Panc1 (cell line): ENCODE results near the gene RIPOR3. TPM values are rescaled to one million over a fixed set of nuclear protein-coding genes. Genes with fewer than 3 reads are reported as not detected.
A peak's percentile ranks its signal among the peaks of the same experiment; 100 is the strongest.

ENCODE experiments used
- ATAC-seq: fragments of 200-7000 bp; cut with Tn5 transposase; 2 replicates; pipeline ENCODE4 v1.9.1; 2020; ENCODE audit warnings: mild to moderate bottlenecking, moderate library complexity
- BruUV-seq: library from RNA; stranded (reverse); fragments of 400-500 nt; replicated peaks from 2 replicates; lab custom pipeline; 2021; lab: Mats Ljungman, UMichigan
- CTCF ChIA-PET: fragments of 300-600 bp; sonication (Branson Sonifier 250); formaldehyde crosslinking; loops from one replicate; lab custom pipeline; 2022; ENCODE audit warnings: antibody characterized with exemption; lab: Charles Lee
- POLR2A ChIA-PET: fragments of 300-600 bp; sonication (Branson Sonifier 250); formaldehyde crosslinking; loops from one replicate; lab custom pipeline; 2022; ENCODE audit warnings: antibody characterized with exemption; lab: Charles Lee
- DNase-seq: peaks from one replicate; pipeline ENCODE4 v3.0.0-alpha.2; 2010; ENCODE audit warnings: low read depth, low spot score
- H3K27ac ChIP-seq: 2 replicates; pipeline ENCODE4 v1.5.1; 2011; ENCODE audit warnings: mild to moderate bottlenecking, low read length, inconsistent platforms
- H3K27me3 ChIP-seq: fragments of 200-500 bp; sonication (Bioruptor generic); 2 replicates; pipeline ENCODE4 v1.6.0; 2014; ENCODE audit warnings: low read length, inconsistent platforms; ENCODE audit not compliant: control insufficient read depth, insufficient read depth
- H3K36me3 ChIP-seq: fragments of 200-500 bp; sonication (Bioruptor generic); 2 replicates; pipeline ENCODE4 v1.5.1; 2014; ENCODE audit warnings: inconsistent platforms, mild to moderate bottlenecking, low read length, moderate library complexity; ENCODE audit not compliant: control insufficient read depth, insufficient read depth
- H3K4me1 ChIP-seq: 2 replicates; pipeline ENCODE4 v1.5.1; 2011; ENCODE audit warnings: inconsistent platforms, mild to moderate bottlenecking, low read length, moderate library complexity; ENCODE audit not compliant: control insufficient read depth, insufficient read depth
- H3K4me3 ChIP-seq, 2 experiments: 2 replicates each; pipeline ENCODE4 v1.5.1; 2011 to 2012; ENCODE audit warnings: low read depth in 2 of 2, low read length in 2 of 2, mild to moderate bottlenecking in 2 of 2, inconsistent platforms in 1 of 2, moderate library complexity in 1 of 2
- H3K9me3 ChIP-seq: fragments of 200-500 bp; sonication (Bioruptor generic); 2 replicates; pipeline ENCODE4 v1.5.1; 2014; ENCODE audit warnings: low read depth, mild to moderate bottlenecking, inconsistent platforms, low read length, moderate library complexity; ENCODE audit not compliant: control insufficient read depth, insufficient read depth
- CTCF ChIP-seq: fragments of 450-650 bp; IDR thresholded peaks from 2 replicates; pipeline ENCODE4 v1.5.1; 2017; ENCODE audit warnings: mild to moderate bottlenecking
- POLR2AphosphoS5 ChIP-seq: IDR thresholded peaks from 2 replicates; pipeline ENCODE4 v1.6.1; 2012; ENCODE audit warnings: mild to moderate bottlenecking, low read depth, low read length, moderate library complexity
- REST ChIP-seq, 2 experiments: IDR thresholded peaks; 2 replicates each; pipeline ENCODE4 v1.6.1; 2011 to 2012; ENCODE audit warnings: low read depth in 2 of 2, control low read depth in 1 of 2, low read length in 1 of 2, mild to moderate bottlenecking in 1 of 2, moderate library complexity in 1 of 2; ENCODE audit not compliant: insufficient read depth in 1 of 2
- SIN3A ChIP-seq: IDR thresholded peaks from 2 replicates; pipeline ENCODE4 v1.6.1; 2012; ENCODE audit warnings: low read depth, mild to moderate bottlenecking, low read length, moderate library complexity, borderline replicate concordance; ENCODE audit not compliant: insufficient read depth
- TCF7L2 ChIP-seq: IDR thresholded peaks from 2 replicates; pipeline ENCODE4 v1.6.1; 2011; ENCODE audit warnings: mild to moderate bottlenecking, low read depth, low read length, inconsistent platforms
- in situ Hi-C: cut with HindIII; loops from 2 replicates; pipeline ENCODE4 v1.10.0; 2016; ENCODE audit warnings: low sequenced_read_pairs, low pct_unique_long_range_greater_than_20kb
- intact Hi-C: fragments of 100-400 bp; cut with micrococcal nuclease; formaldehyde crosslinking; loops from one replicate; pipeline ENCODE4 v1.10.0; 2022; ENCODE audit not compliant: unreplicated experiment
- total RNA-seq: library from RNA; stranded (reverse); gene quantifications from one replicate; pipeline ENCODE4 v1.2.1, GENCODE V29; 2021; ENCODE audit not compliant: unreplicated experiment

The RIPOR3 gene
- total RNA-seq, 1 experiment from 2014 or later: 92.5 TPM

GRCh38 chr20:50717974-50718761, 26.8 kb upstream of the RIPOR3 start:
- ATAC-seq (peak; percentile 70; the same call in 1 of the 2 replicates), DNase-seq (no peak)
- intact Hi-C loops: no loop called here
- Histone ChIP-seq H3K9me3 (no peaks in the 10 kb centered on the region), H3K27me3 (no peaks in the 10 kb centered on the region), H3K27ac (peak overlapping the region; percentile 88), H3K4me1 (peaks cover 30% of the 10 kb centered on the region), H3K4me3 (no peak overlapping the region), H3K36me3 (no peaks in the 10 kb centered on the region)
- CTCF ChIA-PET: interaction anchor here (0.5 kb wide), 2 partner anchors 24 to 31 kb away, joined by 4 to 9 read pairs; no protein-coding TSS in a partner anchor
- no peak for TF ChIP-seq REST (IDR thresholded peaks at IDR 0.05; ENCODE audit: insufficient read depth in 1 of 2, low read depth in 2 of 2, low read length in 1 of 2)
- no peak for TF ChIP-seq POLR2AphosphoS5
- TF ChIP-seq TCF7L2: no peak
- POLR2A ChIA-PET: interaction anchor here (0.6 to 1.4 kb wide), 2 partner anchors 8 to 15 kb away, joined by 3 read pairs; no protein-coding TSS in a partner anchor
- no TSS peak for BruUV-seq
- in situ Hi-C loops: no loop called here

- Histone ChIP-seq H3K27me3 (no peaks in the 10 kb centered on the region), H3K4me3 (no peak overlapping the region), H3K9me3 (no peaks in the 10 kb centered on the region), H3K27ac (peak overlapping the region; percentile 88), H3K36me3 (no peaks in the 10 kb centered on the region), H3K4me1 (peaks cover 30% of the 10 kb centered on the region)
- in situ Hi-C loops: no loop called here
- BruUV-seq: no TSS peak
- TF ChIP-seq REST (IDR thresholded peaks at IDR 0.05; ENCODE audit: insufficient read depth in 1 of 2, low read depth in 2 of 2, low read length in 1 of 2): no peak
- no peak for TF ChIP-seq SIN3A
- TF ChIP-seq CTCF: no peak
- no peak for TF ChIP-seq TCF7L2
- no peak for TF ChIP-seq POLR2AphosphoS5
- ChIA-PET POLR2A (interaction anchor here (0.6 to 1.4 kb wide), 3 partner anchors 9 to 20 kb away, joined by 3 to 12 read pairs (median 3); no protein-coding TSS in a partner anchor), CTCF (interaction anchor here (0.5 to 1.2 kb wide), 5 partner anchors 23 to 629 kb away, joined by 4 to 9 read pairs (median 4); no protein-coding TSS in a partner anchor)
- intact Hi-C loops: no loop called here
- no peak for ATAC-seq
- DNase-seq: no peak
These were observed 26.0 kb upstream of the RIPOR3 start for GRCh38 chr20:50717312-50717711.
